ENCODE measurements around the gene ORAI2.

DNA sequence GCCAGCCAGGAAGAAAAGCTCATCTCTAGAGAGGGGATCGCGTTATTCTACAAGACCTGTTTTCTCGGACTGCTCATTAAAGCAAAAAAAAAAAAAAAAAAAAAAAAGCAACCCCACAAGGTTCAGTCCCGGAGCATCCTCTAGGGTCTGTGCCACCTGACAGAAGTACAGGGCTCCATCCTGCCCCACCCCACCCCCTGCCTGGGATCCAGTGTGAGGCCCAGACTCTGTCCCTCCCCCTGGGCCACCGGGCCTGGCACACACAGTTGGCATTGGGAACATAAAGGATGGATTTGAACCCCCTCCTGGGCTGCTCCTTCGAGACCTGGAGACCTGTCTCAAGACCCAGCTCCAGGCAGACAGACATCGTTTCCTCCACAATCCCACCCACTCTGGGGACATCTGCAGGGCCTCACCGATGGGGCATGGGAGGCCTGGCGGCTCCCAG, 688 bp downstream of the ORAI2 start:
- TF ChIP-seq, protein P1, sequence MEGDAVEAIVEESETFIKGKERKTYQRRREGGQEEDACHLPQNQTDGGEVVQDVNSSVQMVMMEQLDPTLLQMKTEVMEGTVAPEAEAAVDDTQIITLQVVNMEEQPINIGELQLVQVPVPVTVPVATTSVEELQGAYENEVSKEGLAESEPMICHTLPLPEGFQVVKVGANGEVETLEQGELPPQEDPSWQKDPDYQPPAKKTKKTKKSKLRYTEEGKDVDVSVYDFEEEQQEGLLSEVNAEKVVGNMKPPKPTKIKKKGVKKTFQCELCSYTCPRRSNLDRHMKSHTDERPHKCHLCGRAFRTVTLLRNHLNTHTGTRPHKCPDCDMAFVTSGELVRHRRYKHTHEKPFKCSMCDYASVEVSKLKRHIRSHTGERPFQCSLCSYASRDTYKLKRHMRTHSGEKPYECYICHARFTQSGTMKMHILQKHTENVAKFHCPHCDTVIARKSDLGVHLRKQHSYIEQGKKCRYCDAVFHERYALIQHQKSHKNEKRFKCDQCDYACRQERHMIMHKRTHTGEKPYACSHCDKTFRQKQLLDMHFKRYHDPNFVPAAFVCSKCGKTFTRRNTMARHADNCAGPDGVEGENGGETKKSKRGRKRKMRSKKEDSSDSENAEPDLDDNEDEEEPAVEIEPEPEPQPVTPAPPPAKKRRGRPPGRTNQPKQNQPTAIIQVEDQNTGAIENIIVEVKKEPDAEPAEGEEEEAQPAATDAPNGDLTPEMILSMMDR (conservative IDR thresholded peaks at IDR 0.05 in 1 of 2, IDR thresholded peaks at IDR 0.05 in 1 of 2; ENCODE audit: low read depth in 1 of 2, low read length in 2 of 2) = no peak
- TF ChIP-seq EZH2 (IDR thresholded peaks at IDR 0.05; ENCODE audit: low read length, missing control alignments) = no peak
